HCT116 (cell line): Measurements from ENCODE around the gene GGT6. TPM values are rescaled to one million over a fixed set of nuclear protein-coding genes. Genes with fewer than 3 reads are reported as not detected.

Experiments
- ATAC-seq: fragments of 200-7000 bp; cut with Tn5 transposase; 2 replicates; pipeline ENCODE4 v1.9.1; 2020; ENCODE audit warnings: mild to moderate bottlenecking, moderate library complexity
- BruUV-seq: library from RNA; stranded (reverse); fragments of 400-500 nt; replicated peaks from 2 replicates; lab custom pipeline; 2021; lab: Mats Ljungman, UMichigan
- CTCF ChIA-PET: fragments of 300-600 bp; sonication (Branson Sonifier 250); formaldehyde crosslinking; loops from one replicate; lab custom pipeline; 2021; ENCODE audit warnings: antibody characterized with exemption; lab: Charles Lee
- POLR2A ChIA-PET: fragments of 300-600, 350-600 bp; sonication (Branson Sonifier 250); formaldehyde crosslinking; loops from one replicate; lab custom pipeline; 2021; ENCODE audit warnings: antibody characterized with exemption; lab: Charles Lee
- RAD21 ChIA-PET, 2 experiments: fragments of 300-600 bp; sonication (Branson Sonifier 250); formaldehyde crosslinking; loops; one replicate each; lab custom pipeline; 2023; ENCODE audit warnings: low total read pairs in 2 of 2; ENCODE audit not compliant: uncharacterized antibody in 2 of 2, unreplicated experiment in 2 of 2, low non-redundant PET in 1 of 2; lab: Charles Lee
- DNase-seq: peaks from one replicate; pipeline ENCODE4 v3.0.0-alpha.2; 2010; ENCODE audit warnings: low read depth, low spot score
- H2AFZ ChIP-seq: fragments of 200-600 bp; shearing (Covaris generic), sonication (generic); 2 replicates; pipeline ENCODE4 v1.6.1; 2017; ENCODE audit warnings: low read depth, mixed run types, mixed read lengths, antibody characterized with exemption, low read length; ENCODE audit not compliant: poor library complexity, severe bottlenecking
- H3K27ac ChIP-seq: 2 replicates; pipeline ENCODE4 v1.5.1; 2012; ENCODE audit warnings: low read depth, low read length
- H3K27me3 ChIP-seq: fragments of 200-600 bp; sonication (generic); 2 replicates; pipeline ENCODE4 v1.6.1; 2016; ENCODE audit warnings: mixed run types, low read length, mixed read lengths; ENCODE audit not compliant: insufficient read depth
- H3K36me3 ChIP-seq, 2 experiments: fragments of 200-500 bp in 1 of 2; fragments of 200-600 bp in 1 of 2; sonication (Bioruptor generic) in 1 of 2; sonication (generic) in 1 of 2; 2 replicates each; pipeline versions ENCODE4 v1.5.1 to v1.6.1; 2014 to 2016; ENCODE audit warnings: low read length in 2 of 2, inconsistent platforms in 1 of 2, mixed read lengths in 1 of 2, mixed run types in 1 of 2; ENCODE audit not compliant: insufficient read depth in 2 of 2, control insufficient read depth in 1 of 2
- H3K4me1 ChIP-seq, 2 experiments: fragments of 200-600 bp in 1 of 2; sonication (generic) in 1 of 2; 2 replicates each; pipeline versions ENCODE4 v1.5.1 to v1.6.1; 2012 to 2017; ENCODE audit warnings: low read length in 2 of 2, inconsistent platforms in 1 of 2, mild to moderate bottlenecking in 1 of 2, mixed read lengths in 1 of 2, mixed run types in 1 of 2, moderate library complexity in 1 of 2; ENCODE audit not compliant: insufficient read depth in 2 of 2, control insufficient read depth in 1 of 2
- H3K4me2 ChIP-seq: fragments of 200-600 bp; sonication (generic); 2 replicates; pipeline ENCODE4 v1.6.1; 2017; ENCODE audit warnings: mixed run types, low read length, mixed read lengths
- H3K4me3 ChIP-seq, 2 experiments: fragments of 200-600 bp in 1 of 2; sonication (generic) in 1 of 2; replicated peaks in 1 of 2; 2 replicates each; pipeline ENCODE4 v1.5.1; 2011 to 2016; ENCODE audit warnings: low read length in 2 of 2, control low read depth in 1 of 2, low read depth in 1 of 2, mild to moderate bottlenecking in 1 of 2, mixed read lengths in 1 of 2, mixed run types in 1 of 2
- H3K79me2 ChIP-seq: fragments of 200-600 bp; sonication (generic); 2 replicates; pipeline ENCODE4 v1.6.1; 2017; ENCODE audit warnings: mild to moderate bottlenecking, mixed run types, low read length, moderate library complexity, mixed read lengths; ENCODE audit not compliant: insufficient read depth
- H3K9ac ChIP-seq: fragments of 200-600 bp; sonication (generic); 2 replicates; pipeline ENCODE4 v1.6.1; 2016; ENCODE audit warnings: low read length, mixed read lengths
- H3K9me2 ChIP-seq: fragments of 200-600 bp; sonication (generic), shearing (Covaris generic); 2 replicates; pipeline ENCODE4 v1.6.1; 2017; ENCODE audit warnings: mixed run types, mild to moderate bottlenecking, moderate library complexity; ENCODE audit not compliant: insufficient read depth
- H3K9me3 ChIP-seq, 2 experiments: fragments of 200-500 bp in 1 of 2; fragments of 200-600 bp in 1 of 2; sonication (Bioruptor generic) in 1 of 2; sonication (generic) in 1 of 2; 2 replicates each; pipeline ENCODE4 v1.6.1; 2014 to 2017; ENCODE audit warnings: low read length in 2 of 2, mixed read lengths in 2 of 2, inconsistent platforms in 1 of 2, low read depth in 1 of 2, mild to moderate bottlenecking in 1 of 2, mixed run types in 1 of 2, moderate library complexity in 1 of 2; ENCODE audit not compliant: control insufficient read depth in 1 of 2, insufficient read depth in 1 of 2
- H4K20me1 ChIP-seq: fragments of 200-600 bp; sonication (generic), shearing (Covaris generic); 2 replicates; pipeline ENCODE4 v1.6.1; 2017; ENCODE audit warnings: mixed run types, mild to moderate bottlenecking, moderate library complexity; ENCODE audit not compliant: insufficient read depth
- CBX3 ChIP-seq: IDR thresholded peaks from 2 replicates; pipeline ENCODE4 v1.6.1; 2012; ENCODE audit warnings: low read depth
- FOSL1 ChIP-seq: IDR thresholded peaks from 2 replicates; pipeline ENCODE4 v1.6.1; 2012; ENCODE audit warnings: low read depth
- SP1 ChIP-seq: IDR thresholded peaks from 2 replicates; pipeline ENCODE4 v1.6.1; 2012; ENCODE audit warnings: low read depth
- SRF ChIP-seq: IDR thresholded peaks from 2 replicates; pipeline ENCODE4 v1.6.1; 2012; ENCODE audit warnings: low read depth
- TCF7L2 ChIP-seq: IDR thresholded peaks from 2 replicates; pipeline ENCODE4 v1.7.0; 2011; ENCODE audit warnings: borderline replicate concordance, inconsistent platforms; ENCODE audit not compliant: insufficient read depth, insufficient read length; ENCODE audit errors: extremely low read depth
- ZBTB33 ChIP-seq: IDR thresholded peaks from 2 replicates; pipeline ENCODE4 v1.6.1; 2011; ENCODE audit warnings: mild to moderate bottlenecking, low read length, moderate library complexity; ENCODE audit not compliant: insufficient replicate concordance; ENCODE audit errors: extremely low read depth
- ZFX ChIP-seq: fragments of 450-650 bp; IDR thresholded peaks from 2 replicates; pipeline ENCODE4 v1.6.1; 2017
- ZNF274 ChIP-seq: fragments of 200-500 bp; sonication (Bioruptor generic); IDR thresholded peaks from 2 replicates; pipeline ENCODE4 v1.6.1; 2014; ENCODE audit warnings: mild to moderate bottlenecking, low read depth, low read length, inconsistent platforms
- intact Hi-C: fragments of 100-400 bp; cut with micrococcal nuclease; formaldehyde crosslinking; loops from 2 replicates; pipeline ENCODE4 v1.10.0; 2022
- total RNA-seq: library from RNA; stranded (reverse); gene quantifications from one replicate; pipeline ENCODE4 v1.2.1, GENCODE V29; 2021; ENCODE audit not compliant: unreplicated experiment

Gene GGT6
- total RNA-seq, 1 experiment from 2014 or later = 0.10 TPM

- CTCF ChIA-PET = no interaction called here
Observed at GRCh38 chr17:4597975-4598374, 37.6 kb upstream of the GGT6 start.

More at GRCh38 chr17:4597975-4598374, 37.6 kb upstream of the GGT6 start:
- ChIA-PET POLR2A (no interaction called here), RAD21 (no interaction called here)
- Histone ChIP-seq H3K9me2 (no peaks in the 10 kb centered on the region), H3K27ac (no peak overlapping the region), H3K9ac (no peak overlapping the region), H3K4me1 (no peaks in the 10 kb centered on the region), H2AFZ (no peak overlapping the region), H3K36me3 (no peaks in the 10 kb centered on the region), H3K79me2 (no peaks in the 10 kb centered on the region), H4K20me1 (no peaks in the 10 kb centered on the region), H3K4me2 (no peak overlapping the region), H3K27me3 (no peaks in the 10 kb centered on the region), H3K9me3 (no peaks in the 10 kb centered on the region), H3K4me3 (no peak overlapping the region)
- intact Hi-C loops = no loop called here
- ATAC-seq (no peak), DNase-seq (no peak)
- TF ChIP-seq ZNF274 (no peak), CBX3 (no peak), ZFX (no peak), SP1 (no peak), SRF (no peak), TCF7L2 (no peak), ZBTB33 (no peak), FOSL1 (no peak)
- no TSS peak for BruUV-seq
